Cardiac septum (tissue), 1 donor: Measurements from ENCODE around the gene TAOK2. TPM values are rescaled to one million over a fixed set of nuclear protein-coding genes. Genes with fewer than 3 reads are reported as not detected.

Experiments used
- DNase-seq: peaks from one replicate; pipeline ENCODE4 v3.0.0-alpha.2; 2020; ENCODE audit warnings: low spot score
- intact Hi-C: fragments of 100-400 bp; cut with DNase I; formaldehyde crosslinking; loops from one replicate; pipeline ENCODE4 v1.14.0; 2022
- total RNA-seq: library from RNA; stranded (reverse); fragmentation: NEBNext Ultra II Directional; extraction: Animal tissue kit (Norgen Biotek cat#: 25700); gene quantifications from one replicate; pipeline ENCODE4 v1.2.1, GENCODE V29; 2021
- donor health status: DM: no; HTN: no; CAD: no.

TAOK2 gene
- total RNA-seq, 1 donor from 2014 or later = 38.9 TPM

GRCh38 chr16:29995911-29996765 is 22.5 kb downstream of the TAOK2 start, which contains the start of gene INO80E:
INO80E (plus strand) TSS chr16:29996241; CDS start chr16:29996311, 70 bp downstream.
- intact Hi-C loops = loop anchor here (1.0 to 5.0 kb wide), 3 partner anchors 23 to 133 kb away; partner anchors contain the start of genes CDIPT, KCTD13 and TAOK2

GRCh38 chr16:29996766-29997250 is 23.1 kb downstream of the TAOK2 start:
- intact Hi-C loops = loop anchor here (2.0 to 5.0 kb wide), 2 partner anchors 70 to 134 kb away; partner anchors contain the start of genes CDIPT and KCTD13
- DNase-seq = no peak

More at GRCh38 chr16:29995911-29996765, 22.5 kb downstream of the TAOK2 start, which contains the start of gene INO80E:
- peak; percentile 100 for DNase-seq

- intact Hi-C loops = loop anchor here (5.0 kb wide), 1 partner anchor 72 kb away; the partner anchor contains the start of gene KCTD13
- no peak for DNase-seq
Observed at GRCh38 chr16:29999605-30000004, 25.9 kb downstream of the TAOK2 start.

- DNase-seq = no peak
- intact Hi-C loops = no loop called here
Observed at GRCh38 chr16:30000735-30001631, 27.3 kb downstream of the TAOK2 start.

- intact Hi-C loops = no loop called here
- no peak for DNase-seq
Observed at GRCh38 chr16:30002614-30003346, 29.1 kb downstream of the TAOK2 start.

GRCh38 chr16:30003670-30004423 is 30.2 kb downstream of the TAOK2 start:
- no peak for DNase-seq
- intact Hi-C loops = no loop called here

- DNase-seq = no peak
- intact Hi-C loops = no loop called here
Observed at GRCh38 chr16:30004424-30004776, 30.7 kb downstream of the TAOK2 start.

GRCh38 chr16:30004811-30005242 is 31.2 kb downstream of the TAOK2 start:
- intact Hi-C loops = no loop called here
- DNase-seq = no peak

- DNase-seq = no peak
- intact Hi-C loops = no loop called here
Observed at GRCh38 chr16:30005341-30006094, 31.9 kb downstream of the TAOK2 start.

- no peak for DNase-seq
- intact Hi-C loops = no loop called here
Observed at GRCh38 chr16:30006095-30006473, 32.4 kb downstream of the TAOK2 start.

GRCh38 chr16:30006659-30007377 is 33.1 kb downstream of the TAOK2 start:
- no peak for DNase-seq
- intact Hi-C loops = no loop called here

- DNase-seq = no peak
- intact Hi-C loops = no loop called here
Observed at GRCh38 chr16:30007378-30007895, 33.8 kb downstream of the TAOK2 start.

- intact Hi-C loops = no loop called here
- no peak for DNase-seq
Observed at GRCh38 chr16:30009085-30009862, 35.6 kb downstream of the TAOK2 start.

- intact Hi-C loops = no loop called here
- DNase-seq = no peak
Observed at GRCh38 chr16:30009990-30010843, 36.5 kb downstream of the TAOK2 start.
